ENCODE data around the gene BCR.

BCR gene

GRCh38 chr22:23153994-23154393, 26.3 kb upstream of the BCR start:
- H3K27me3 ChIP-seq (ENCODE audit: insufficient read depth, poor library complexity, severe bottlenecking): no peaks in the 10 kb centered on the region
- no peak overlapping the region for H3K27ac ChIP-seq (replicated peaks)
- H3K4me3 ChIP-seq (replicated peaks; ENCODE audit: insufficient read depth, low read length): no peak overlapping the region
- TF ChIP-seq POLR2AphosphoS5 (IDR thresholded peaks at IDR 0.05; ENCODE audit: low read depth) (no peak), SPI1 (IDR thresholded peaks at IDR 0.05; ENCODE audit: borderline replicate concordance, low read depth) (no peak), GABPA (IDR thresholded peaks at IDR 0.05; ENCODE audit: low read depth) (no peak)
- TF ChIP-seq, protein P1, sequence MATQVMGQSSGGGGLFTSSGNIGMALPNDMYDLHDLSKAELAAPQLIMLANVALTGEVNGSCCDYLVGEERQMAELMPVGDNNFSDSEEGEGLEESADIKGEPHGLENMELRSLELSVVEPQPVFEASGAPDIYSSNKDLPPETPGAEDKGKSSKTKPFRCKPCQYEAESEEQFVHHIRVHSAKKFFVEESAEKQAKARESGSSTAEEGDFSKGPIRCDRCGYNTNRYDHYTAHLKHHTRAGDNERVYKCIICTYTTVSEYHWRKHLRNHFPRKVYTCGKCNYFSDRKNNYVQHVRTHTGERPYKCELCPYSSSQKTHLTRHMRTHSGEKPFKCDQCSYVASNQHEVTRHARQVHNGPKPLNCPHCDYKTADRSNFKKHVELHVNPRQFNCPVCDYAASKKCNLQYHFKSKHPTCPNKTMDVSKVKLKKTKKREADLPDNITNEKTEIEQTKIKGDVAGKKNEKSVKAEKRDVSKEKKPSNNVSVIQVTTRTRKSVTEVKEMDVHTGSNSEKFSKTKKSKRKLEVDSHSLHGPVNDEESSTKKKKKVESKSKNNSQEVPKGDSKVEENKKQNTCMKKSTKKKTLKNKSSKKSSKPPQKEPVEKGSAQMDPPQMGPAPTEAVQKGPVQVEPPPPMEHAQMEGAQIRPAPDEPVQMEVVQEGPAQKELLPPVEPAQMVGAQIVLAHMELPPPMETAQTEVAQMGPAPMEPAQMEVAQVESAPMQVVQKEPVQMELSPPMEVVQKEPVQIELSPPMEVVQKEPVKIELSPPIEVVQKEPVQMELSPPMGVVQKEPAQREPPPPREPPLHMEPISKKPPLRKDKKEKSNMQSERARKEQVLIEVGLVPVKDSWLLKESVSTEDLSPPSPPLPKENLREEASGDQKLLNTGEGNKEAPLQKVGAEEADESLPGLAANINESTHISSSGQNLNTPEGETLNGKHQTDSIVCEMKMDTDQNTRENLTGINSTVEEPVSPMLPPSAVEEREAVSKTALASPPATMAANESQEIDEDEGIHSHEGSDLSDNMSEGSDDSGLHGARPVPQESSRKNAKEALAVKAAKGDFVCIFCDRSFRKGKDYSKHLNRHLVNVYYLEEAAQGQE (IDR thresholded peaks at IDR 0.05; ENCODE audit: insufficient replicate concordance, low read depth): no peak
- TF ChIP-seq, protein P2, sequence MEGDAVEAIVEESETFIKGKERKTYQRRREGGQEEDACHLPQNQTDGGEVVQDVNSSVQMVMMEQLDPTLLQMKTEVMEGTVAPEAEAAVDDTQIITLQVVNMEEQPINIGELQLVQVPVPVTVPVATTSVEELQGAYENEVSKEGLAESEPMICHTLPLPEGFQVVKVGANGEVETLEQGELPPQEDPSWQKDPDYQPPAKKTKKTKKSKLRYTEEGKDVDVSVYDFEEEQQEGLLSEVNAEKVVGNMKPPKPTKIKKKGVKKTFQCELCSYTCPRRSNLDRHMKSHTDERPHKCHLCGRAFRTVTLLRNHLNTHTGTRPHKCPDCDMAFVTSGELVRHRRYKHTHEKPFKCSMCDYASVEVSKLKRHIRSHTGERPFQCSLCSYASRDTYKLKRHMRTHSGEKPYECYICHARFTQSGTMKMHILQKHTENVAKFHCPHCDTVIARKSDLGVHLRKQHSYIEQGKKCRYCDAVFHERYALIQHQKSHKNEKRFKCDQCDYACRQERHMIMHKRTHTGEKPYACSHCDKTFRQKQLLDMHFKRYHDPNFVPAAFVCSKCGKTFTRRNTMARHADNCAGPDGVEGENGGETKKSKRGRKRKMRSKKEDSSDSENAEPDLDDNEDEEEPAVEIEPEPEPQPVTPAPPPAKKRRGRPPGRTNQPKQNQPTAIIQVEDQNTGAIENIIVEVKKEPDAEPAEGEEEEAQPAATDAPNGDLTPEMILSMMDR (IDR thresholded peaks at IDR 0.05; ENCODE audit: insufficient read depth, low read length): no peak
- no peak for DNase-seq (ENCODE audit: low read depth in 1 of 2, low spot score in 1 of 2)

DNA sequence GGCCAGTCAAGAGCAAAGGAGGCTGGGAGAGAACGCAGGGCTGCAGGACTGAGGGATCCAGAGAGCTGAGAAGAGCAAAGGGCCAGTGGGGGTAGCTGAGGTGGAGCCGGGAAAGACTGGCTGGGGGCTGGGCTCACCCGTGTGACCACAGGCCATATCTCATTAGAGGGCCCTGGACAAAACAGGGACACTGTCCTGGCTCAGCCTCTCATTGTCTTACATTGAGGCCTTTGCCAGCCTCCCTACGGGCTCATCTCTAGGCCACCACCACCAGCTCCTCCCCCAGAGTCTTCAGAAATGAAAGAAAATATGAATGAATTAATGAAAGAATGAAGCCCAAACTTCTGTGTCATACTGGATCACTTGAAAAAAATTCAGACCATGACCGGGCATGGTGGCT, 25.8 kb upstream of the BCR start:
- no peaks in the 10 kb centered on the region for H3K27me3 ChIP-seq (ENCODE audit: insufficient read depth, poor library complexity, severe bottlenecking)
- TF ChIP-seq, protein P1 (IDR thresholded peaks at IDR 0.05; ENCODE audit: insufficient replicate concordance, low read depth): no peak
- TF ChIP-seq, protein P2 (IDR thresholded peaks at IDR 0.05; ENCODE audit: insufficient read depth, low read length): no peak
- TF ChIP-seq SPI1 (IDR thresholded peaks at IDR 0.05; ENCODE audit: borderline replicate concordance, low read depth) (no peak), POLR2AphosphoS5 (IDR thresholded peaks at IDR 0.05; ENCODE audit: low read depth) (no peak), GABPA (IDR thresholded peaks at IDR 0.05; ENCODE audit: low read depth) (no peak)

GRCh38 chr22:23155143-23155542, 25.2 kb upstream of the BCR start:
- no peak overlapping the region for H3K27ac ChIP-seq (replicated peaks)

More for the DNA sequence above, 25.8 kb upstream of the BCR start:
- DNase-seq (ENCODE audit: low read depth in 1 of 2, low spot score in 1 of 2): no peak
- H3K27ac ChIP-seq (replicated peaks): no peak overlapping the region
- H3K4me3 ChIP-seq (replicated peaks; ENCODE audit: insufficient read depth, low read length): no peak overlapping the region

More at GRCh38 chr22:23155143-23155542, 25.2 kb upstream of the BCR start:
- H3K27me3 ChIP-seq (ENCODE audit: insufficient read depth, poor library complexity, severe bottlenecking): no peaks in the 10 kb centered on the region
- no peak for DNase-seq (ENCODE audit: low read depth in 1 of 2, low spot score in 1 of 2)
- TF ChIP-seq SPI1 (IDR thresholded peaks at IDR 0.05; ENCODE audit: borderline replicate concordance, low read depth): no peak
- TF ChIP-seq, protein P2 (IDR thresholded peaks at IDR 0.05; ENCODE audit: insufficient read depth, low read length): no peak
- TF ChIP-seq GABPA (IDR thresholded peaks at IDR 0.05; ENCODE audit: low read depth): no peak
- TF ChIP-seq POLR2AphosphoS5 (IDR thresholded peaks at IDR 0.05; ENCODE audit: low read depth): no peak
- TF ChIP-seq, protein P1 (IDR thresholded peaks at IDR 0.05; ENCODE audit: insufficient replicate concordance, low read depth): no peak
- no peak overlapping the region for H3K4me3 ChIP-seq (replicated peaks; ENCODE audit: insufficient read depth, low read length)
